Prostate gland (tissue), 2 donors: ENCODE measurements around the gene HDLBP.

Experiments used
- POLR2AphosphoS5 ChIP-seq: sonication (generic); formaldehyde crosslinking; IDR thresholded peaks from one replicate; pipeline ENCODE4 v1.6.1; 2017; ENCODE audit warnings: antibody characterized with exemption
- TF ChIP-seq, protein P1 (sequence below), 4 experiments: fragments of 200-600 bp in 2 of 4; fragments of 450-650 bp in 2 of 4; sonication (generic) in 2 of 4; IDR thresholded peaks; 1 replicate in 3 of 4; 2 replicates in 1 of 4; pipeline ENCODE4 v1.5.1; 2016 to 2019; ENCODE audit warnings: antibody characterized with exemption in 4 of 4, mild to moderate bottlenecking in 2 of 4, moderate library complexity in 2 of 4

DNA sequence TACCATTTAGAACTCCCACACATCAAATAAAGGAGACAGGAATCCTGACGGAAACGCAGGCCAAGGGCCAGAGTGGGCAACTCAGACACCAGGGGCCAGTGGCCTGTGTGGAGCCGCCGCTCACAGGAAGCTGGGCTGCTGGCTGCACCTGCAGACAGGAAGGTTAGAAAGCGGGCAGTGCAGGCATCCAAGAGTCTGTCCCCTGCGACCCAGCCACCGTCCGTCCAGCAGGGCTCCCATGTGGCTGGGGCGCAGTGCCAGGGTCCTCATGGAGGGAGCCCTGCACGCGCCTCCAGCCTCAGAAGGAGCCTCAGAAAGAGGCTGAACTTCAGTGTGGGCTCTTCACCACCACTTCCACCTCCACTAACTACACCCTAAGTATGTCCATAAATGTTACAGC, 129.5 kb downstream of the HDLBP start:
- TF ChIP-seq, protein P1, sequence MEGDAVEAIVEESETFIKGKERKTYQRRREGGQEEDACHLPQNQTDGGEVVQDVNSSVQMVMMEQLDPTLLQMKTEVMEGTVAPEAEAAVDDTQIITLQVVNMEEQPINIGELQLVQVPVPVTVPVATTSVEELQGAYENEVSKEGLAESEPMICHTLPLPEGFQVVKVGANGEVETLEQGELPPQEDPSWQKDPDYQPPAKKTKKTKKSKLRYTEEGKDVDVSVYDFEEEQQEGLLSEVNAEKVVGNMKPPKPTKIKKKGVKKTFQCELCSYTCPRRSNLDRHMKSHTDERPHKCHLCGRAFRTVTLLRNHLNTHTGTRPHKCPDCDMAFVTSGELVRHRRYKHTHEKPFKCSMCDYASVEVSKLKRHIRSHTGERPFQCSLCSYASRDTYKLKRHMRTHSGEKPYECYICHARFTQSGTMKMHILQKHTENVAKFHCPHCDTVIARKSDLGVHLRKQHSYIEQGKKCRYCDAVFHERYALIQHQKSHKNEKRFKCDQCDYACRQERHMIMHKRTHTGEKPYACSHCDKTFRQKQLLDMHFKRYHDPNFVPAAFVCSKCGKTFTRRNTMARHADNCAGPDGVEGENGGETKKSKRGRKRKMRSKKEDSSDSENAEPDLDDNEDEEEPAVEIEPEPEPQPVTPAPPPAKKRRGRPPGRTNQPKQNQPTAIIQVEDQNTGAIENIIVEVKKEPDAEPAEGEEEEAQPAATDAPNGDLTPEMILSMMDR (IDR thresholded peaks at IDR 0.05) = no peak
- TF ChIP-seq POLR2AphosphoS5 = no peak
